ENCODE data around the gene SBK3.
A peak's percentile ranks its signal among the peaks of the same experiment; 100 is the strongest.
"Not testable (repeated sequence)": the region's sequence is repeated elsewhere in the genome, so short reads cannot be mapped to it uniquely, and the experiment has no call there.

The SBK3 gene

DNA sequence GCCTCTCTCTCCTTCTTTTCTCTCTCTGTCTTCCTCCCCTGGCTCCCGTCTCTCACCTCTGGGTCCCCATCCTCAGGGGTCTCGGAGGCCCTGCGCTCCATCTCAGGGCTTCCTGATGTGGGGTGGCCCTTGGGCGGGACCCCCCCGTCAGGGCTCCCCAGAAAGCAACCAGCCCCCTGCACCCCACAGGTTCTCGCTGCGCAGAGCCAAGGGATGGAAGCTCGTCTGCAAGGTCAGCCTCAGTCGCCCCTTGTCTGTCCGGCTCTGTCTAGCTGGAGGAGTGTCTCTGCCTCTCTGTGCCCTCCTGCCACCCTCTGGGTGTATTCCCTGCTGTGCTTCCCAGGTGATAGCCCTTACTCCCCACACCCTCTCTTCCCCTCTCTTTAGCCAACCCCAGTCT lies at the start of gene SBK3:
SBK3 (minus strand) TSS at position 101 of the 400 bp plus-strand sequence; CDS start at position 101, 0 bp downstream.
- DNase-seq (ENCODE audit: low spot score) = no peak

DNA sequence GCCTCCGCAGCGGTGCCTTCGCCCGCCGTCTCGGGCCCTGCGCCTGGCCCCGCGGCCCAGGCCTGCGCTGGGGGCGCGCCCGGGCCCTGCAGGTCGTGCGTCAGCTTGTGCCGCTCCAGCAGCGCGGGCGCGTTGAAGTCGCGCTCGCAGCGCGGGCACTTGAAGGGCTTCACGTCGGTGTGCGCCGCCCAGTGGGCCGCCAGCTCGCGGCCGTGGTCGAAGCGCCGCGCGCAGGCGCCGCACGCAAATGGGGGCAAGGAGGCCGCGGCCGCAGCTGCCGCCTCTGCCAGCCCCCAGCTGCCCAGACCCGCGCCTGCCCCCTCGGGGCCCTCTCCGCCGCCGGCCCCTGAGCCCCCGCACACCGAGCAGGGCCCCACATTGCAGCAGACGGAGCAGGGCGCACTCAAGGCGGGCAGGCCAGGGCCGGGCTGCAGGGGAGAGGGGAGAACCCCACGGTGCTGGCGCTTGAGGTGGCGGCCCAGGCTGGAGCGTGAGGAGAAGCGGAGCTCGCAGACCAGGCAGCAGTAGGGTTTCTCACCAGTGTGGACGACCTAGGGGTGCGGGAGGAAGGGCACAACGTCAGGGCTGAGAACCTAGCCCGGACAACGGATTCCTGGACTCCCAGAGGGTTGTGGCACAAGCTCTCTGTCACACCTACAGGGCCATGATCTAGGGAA lies 47.9 kb upstream of the SBK3 start:
- DNase-seq (ENCODE audit: low spot score) = no peak

GRCh38 chr19:55592391-55593090 lies 47.2 kb upstream of the SBK3 start:
- no peak for DNase-seq (ENCODE audit: low spot score)

GRCh38 chr19:55591555-55591954 lies 46.2 kb upstream of the SBK3 start:
- peak; percentile 28 for DNase-seq (ENCODE audit: low spot score)

DNA sequence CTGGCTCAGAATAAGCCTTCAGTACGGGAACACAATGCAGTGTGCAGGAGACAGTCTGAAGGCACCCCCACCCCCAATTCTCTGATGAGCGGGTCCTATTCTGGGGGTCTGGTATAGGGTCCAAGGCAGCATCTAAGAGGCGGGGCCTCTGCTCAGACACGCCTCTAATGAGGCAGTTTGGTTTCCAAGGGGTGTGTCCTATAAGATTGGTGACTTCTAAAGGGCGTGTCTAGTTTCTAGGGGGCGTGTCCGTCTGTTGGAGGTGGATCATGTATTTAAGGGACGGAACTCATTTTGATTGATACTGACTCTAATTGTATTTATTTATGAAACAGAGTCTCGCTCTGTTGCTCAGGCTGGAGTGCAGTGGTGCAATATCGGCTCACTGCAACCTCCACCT lies 45.3 kb upstream of the SBK3 start:
- DNase-seq (ENCODE audit: low spot score) = peak; percentile 84

DNA sequence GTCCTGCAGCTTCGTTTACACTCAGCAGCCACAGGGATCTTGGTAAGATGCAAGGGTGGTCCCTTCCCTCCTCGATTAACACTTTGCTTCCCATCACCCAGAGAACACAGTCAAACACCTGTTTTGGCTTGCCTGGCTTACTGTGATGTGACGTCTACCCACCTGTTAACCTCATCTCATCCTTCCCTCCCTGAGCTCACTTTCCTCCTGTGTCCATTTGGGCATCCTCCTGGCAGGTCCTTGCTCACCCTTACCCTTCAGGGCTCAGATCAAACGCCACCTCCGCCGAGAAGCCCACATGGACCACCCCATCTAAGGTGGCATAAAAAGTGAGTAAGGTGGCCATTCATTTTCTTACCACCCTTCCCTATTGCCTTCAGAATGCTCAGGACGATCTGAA lies 44.8 kb upstream of the SBK3 start:
- no peak for DNase-seq (ENCODE audit: low spot score)

- DNase-seq (ENCODE audit: low spot score) = no peak
Measured at GRCh38 chr19:55588738-55589137, 43.4 kb upstream of the SBK3 start.

- peak; percentile 97 for DNase-seq (ENCODE audit: low spot score)
Measured at GRCh38 chr19:55586976-55587668, 41.8 kb upstream of the SBK3 start.

- DNase-seq (ENCODE audit: low spot score) = peak; percentile 68
Measured at GRCh38 chr19:55585658-55586339, 40.5 kb upstream of the SBK3 start.

- no peak for DNase-seq (ENCODE audit: low spot score)
Measured at GRCh38 chr19:55584871-55585270, 39.5 kb upstream of the SBK3 start.

DNA sequence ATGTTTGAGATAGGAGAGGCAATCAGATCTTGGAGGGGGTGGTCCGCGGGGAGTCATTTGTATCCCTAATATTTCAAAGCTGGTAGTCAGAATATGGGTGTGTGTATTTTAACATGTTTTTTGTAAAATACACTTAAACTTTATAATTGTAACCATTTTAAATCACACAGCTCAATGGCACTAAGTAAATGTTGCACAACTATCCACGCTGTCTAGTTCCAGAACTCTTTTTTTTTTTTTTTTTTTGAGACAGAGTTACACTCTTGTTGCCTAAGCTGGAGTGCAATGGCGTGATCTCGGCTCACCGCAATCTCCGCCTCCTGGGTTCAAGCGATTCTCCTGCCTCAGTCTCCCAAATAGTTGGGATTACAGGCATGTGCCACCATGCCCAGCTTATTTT lies 38.6 kb upstream of the SBK3 start:
- DNase-seq (ENCODE audit: low spot score) = not testable (repeated sequence)

GRCh38 chr19:55582284-55582683 lies 36.9 kb upstream of the SBK3 start:
- not testable (repeated sequence) for DNase-seq (ENCODE audit: low spot score)

DNA sequence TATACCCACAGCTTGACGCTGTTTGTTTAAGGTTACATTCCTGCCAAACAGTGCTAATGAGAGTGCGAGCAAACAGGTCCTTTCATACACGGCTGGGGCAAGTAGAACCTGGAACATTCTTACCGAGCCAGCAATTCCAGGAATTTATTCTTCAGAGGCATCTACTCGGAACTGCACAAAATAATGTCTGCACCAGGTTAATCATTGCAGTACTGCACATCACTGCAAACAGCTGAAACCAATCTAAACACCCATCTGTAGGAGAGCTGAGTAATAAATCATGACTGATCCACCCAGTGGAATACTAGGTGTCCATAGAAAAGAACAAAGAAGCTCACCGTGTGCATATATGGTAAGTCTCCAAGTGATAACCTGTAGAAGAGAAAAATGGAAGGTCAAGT lies 36.5 kb upstream of the SBK3 start:
- DNase-seq (ENCODE audit: low spot score) = no peak

DNA sequence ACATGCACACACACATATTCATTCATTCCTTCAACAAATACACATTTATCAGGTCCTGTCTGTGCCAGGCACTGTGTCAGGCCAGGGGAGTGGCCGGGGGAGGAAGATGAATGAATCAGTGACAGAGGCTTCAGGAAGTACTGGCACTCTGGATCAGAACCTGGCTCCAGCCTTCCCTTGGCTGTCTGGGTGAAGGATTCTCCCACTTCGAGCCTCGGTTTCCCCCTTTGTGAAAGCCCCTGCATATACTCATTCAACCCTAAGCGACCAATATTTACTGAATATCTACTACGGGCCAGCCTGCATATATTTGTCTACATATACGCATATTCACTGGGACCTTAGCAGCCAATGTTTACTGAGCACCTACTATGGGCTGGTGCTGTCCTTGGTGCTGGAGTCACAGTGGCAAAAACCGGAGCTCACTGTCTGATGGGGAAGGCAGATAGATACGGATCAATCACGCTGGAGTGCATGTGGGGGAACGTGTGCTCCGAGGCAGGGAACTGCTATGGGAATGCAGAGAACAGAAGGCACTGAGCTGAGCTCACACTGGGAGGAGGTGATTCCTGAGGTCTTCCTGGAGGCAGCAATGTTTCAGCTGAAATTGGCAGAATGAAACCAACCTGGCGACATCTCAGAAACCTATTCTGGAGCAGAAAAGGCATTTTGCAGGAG lies 35.9 kb upstream of the SBK3 start:
- DNase-seq (ENCODE audit: low spot score) = peak; percentile 38

DNA sequence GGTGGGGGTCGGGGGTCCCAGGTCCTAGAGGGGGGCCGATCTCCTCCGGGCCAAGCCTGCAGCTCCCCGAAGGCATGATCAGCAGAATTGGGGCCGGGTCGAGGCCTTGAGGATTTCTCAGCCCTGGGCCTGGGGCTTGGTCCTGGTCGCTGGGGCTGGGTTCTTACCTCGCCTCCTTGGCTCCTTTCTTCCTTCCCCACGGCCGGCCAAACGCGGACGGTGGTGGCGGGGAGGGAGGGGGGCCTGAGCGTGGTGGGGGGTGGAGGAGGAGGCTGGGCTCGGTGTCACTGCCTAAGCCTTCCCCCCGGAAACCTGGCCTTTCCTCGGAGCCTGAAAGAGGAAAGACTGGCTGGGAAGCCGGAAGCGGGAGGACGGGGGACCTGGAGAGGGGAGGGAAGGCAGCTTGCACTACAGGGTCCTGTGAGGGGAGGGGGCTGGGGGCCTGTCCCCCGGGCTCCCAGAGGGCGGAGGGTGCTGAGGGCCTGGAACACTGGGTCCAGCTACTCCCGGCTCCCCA lies 35.3 kb upstream of the SBK3 start, which contains the start of gene ZNF579:
ZNF579 (minus strand) TSS at position 221 of the 517 bp plus-strand sequence. CDS start 1,209 bp downstream, outside the sequence.
- peak; percentile 83 for DNase-seq (ENCODE audit: low spot score)

DNA sequence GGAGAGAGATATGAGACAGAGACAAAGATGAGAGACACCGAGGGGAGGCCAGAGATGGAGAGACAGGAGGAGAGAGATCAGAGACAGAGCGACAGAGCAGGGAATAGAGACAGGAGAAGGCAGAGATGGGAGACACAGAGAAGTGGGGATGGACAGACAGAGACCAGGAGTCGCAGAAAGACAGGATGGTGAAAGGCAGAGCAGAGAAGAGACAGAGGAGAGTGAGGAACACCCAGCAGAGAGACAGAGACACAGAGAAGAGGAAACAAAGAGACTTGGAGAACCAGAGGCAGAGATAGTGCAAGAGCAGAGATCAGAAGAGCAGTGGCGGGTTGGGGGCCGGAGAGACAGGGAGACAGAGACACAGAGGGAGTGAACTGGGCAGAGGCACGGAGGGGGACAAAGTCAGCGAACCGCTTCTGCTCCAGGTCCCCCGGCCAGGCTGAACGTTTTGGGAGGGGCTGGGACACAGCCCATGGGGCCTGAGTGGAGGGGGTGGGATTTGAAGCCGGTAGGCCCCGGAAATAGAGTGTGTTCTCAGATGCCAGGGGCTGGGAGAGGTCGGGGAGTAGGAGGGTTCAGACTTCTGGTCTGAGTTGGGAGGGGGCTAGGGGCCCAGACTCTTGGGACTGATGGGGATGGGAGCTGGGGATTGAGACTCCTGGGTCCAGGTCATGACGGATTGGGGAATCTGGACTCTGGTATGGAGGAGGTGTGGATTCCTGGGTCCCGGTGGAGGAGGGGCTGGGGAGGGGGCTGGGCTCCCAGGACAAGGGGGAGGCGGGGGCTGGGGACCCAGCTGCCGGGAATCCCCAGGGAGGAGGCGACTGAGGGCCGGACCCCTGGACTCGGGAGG lies 34.7 kb upstream of the SBK3 start:
- DNase-seq (ENCODE audit: low spot score) = peak; percentile 53

- no peak for DNase-seq (ENCODE audit: low spot score)
Measured at GRCh38 chr19:55578761-55579747, 33.7 kb upstream of the SBK3 start.

DNA sequence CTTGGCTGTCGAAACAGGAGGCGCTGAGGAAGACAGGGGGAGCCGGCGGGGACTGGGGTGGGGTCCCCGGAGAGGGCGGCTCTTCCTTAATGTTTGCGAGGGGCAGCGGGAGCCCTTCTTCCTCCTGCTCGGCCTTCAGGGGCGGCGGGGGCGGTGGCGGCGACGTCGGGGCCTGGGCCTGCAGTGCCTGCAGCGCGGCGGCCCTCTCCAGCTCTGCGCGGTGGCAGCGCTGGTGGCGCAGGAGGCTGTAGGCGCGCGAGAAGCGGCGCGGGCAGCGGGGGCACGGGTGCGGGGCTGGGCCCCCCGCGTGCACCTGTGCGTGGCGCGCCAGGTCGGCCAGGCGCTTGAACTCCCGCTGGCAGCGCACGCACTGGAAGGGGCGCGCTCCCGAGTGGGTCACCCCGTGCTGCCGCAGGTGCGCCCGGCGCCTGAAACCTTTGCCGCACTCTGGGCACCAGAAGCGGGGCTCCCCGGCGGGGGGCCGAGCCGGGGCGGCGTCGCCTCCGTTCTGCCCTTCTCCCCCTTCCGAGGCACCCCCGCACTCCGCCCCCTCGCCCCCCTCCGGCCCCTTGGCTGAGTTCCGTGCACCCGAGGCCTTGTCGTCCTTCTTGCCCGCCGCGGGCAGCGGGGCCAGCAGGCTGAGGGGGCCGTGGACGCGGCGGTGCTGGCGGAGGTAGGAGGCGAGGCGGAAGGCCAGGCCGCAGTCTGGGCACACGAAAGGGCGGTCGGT lies 32.9 kb upstream of the SBK3 start:
- DNase-seq (ENCODE audit: low spot score) = no peak

DNA sequence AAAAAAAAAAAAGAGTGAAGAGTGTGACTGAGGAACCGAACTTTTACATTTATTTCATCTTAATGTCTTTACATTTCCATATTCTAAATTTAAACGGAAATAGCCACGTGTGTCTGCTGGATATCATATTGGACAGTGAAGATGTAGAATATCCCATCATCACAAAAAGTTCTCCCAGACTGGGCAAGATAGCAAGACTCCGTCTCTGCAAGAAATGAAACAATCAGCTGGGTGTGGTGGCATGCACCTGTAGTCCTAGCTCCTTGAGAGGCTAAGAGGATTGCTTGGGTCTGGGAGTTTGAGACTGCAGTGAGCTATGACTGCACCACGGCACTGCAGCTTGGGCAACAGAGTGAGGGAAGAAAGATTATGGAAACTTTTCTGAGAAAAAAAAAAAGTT lies 31.4 kb upstream of the SBK3 start:
- no peak for DNase-seq (ENCODE audit: low spot score)
